ENCODE results near the gene CLCN6.

DNA sequence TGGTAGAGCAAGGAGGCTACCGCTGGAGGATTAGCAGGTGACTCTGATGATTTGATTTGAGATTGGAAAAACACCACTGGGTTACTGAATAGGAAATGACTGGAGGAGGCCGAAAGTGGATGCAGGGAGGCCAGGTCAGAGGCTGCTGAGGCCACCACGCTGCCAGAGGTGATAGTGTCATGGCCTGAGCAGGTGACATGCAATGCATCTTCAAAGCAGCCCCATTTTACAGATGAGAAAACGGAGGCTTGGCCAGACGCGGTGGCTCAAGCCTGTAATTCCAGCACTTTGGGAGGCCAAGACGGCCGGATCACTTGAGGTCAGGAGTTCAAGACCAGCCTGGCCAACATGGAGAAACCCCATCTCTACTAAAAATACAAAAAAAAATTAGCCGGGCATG is 31.2 kb upstream of the CLCN6 start:
- TF ChIP-seq CTCF (IDR thresholded peaks at IDR 0.05) (no peak), POLR2AphosphoS5 (IDR thresholded peaks at IDR 0.05) (no peak)
